ENCODE measurements around the gene RNF212. TPM values are rescaled to one million over a fixed set of nuclear protein-coding genes. Genes with fewer than 3 reads are reported as not detected.
A peak's percentile ranks its signal among the peaks of the same experiment; 100 is the strongest.

RNF212 gene
- polyA plus RNA-seq, 1 donor from 2014 or later, result 0.68 TPM

GRCh38 chr4:1024882-1025545 lies 88.3 kb downstream of the RNF212 start:
- peak overlapping the region in 1 of 3 donors; percentile 50 for H3K27ac Mint-ChIP-seq
- H3K4me3 Mint-ChIP-seq, result peak overlapping the region in 2 of 4 donors; percentile 27 to 68
- H3K9me3 Mint-ChIP-seq, result no peaks in the 10 kb centered on the region
- no peaks in the 10 kb centered on the region for H3K27me3 Mint-ChIP-seq
- H3K4me1 Mint-ChIP-seq, result peaks cover 0 to 14% (median 11%) of the 10 kb centered on the region in 3 donors
- H3K36me3 Mint-ChIP-seq, result no peaks in the 10 kb centered on the region

- peak overlapping the region in 2 of 3 donors; percentile 71 to 80 for H3K27ac Mint-ChIP-seq
- H3K36me3 Mint-ChIP-seq, result no peaks in the 10 kb centered on the region
- no peak overlapping the region for H3K4me3 Mint-ChIP-seq
- no peaks in the 10 kb centered on the region for H3K27me3 Mint-ChIP-seq
- H3K9me3 Mint-ChIP-seq, result no peaks in the 10 kb centered on the region
- H3K4me1 Mint-ChIP-seq, result peaks cover 0 to 14% (median 11%) of the 10 kb centered on the region in 3 donors
Observed at GRCh38 chr4:1023895-1024740, 89.2 kb downstream of the RNF212 start.

GRCh38 chr4:1023075-1023640 lies 90.2 kb downstream of the RNF212 start:
- Mint-ChIP-seq H3K4me1 (peaks cover 0 to 14% (median 11%) of the 10 kb centered on the region in 3 donors), H3K4me3 (no peak overlapping the region), H3K9me3 (no peaks in the 10 kb centered on the region), H3K27ac (peak overlapping the region in 1 of 3 donors; percentile 80), H3K36me3 (no peaks in the 10 kb centered on the region), H3K27me3 (no peaks in the 10 kb centered on the region)

GRCh38 chr4:1022739-1023066 lies 90.7 kb downstream of the RNF212 start:
- no peak overlapping the region for H3K27ac Mint-ChIP-seq

GRCh38 chr4:1022051-1022738 lies 91.2 kb downstream of the RNF212 start:
- no peaks in the 10 kb centered on the region for H3K9me3 Mint-ChIP-seq
- peak overlapping the region in 3 of 4 donors; percentile 30 to 85 (median 39) for H3K4me3 Mint-ChIP-seq
- peak overlapping the region in 2 of 3 donors; percentile 81 to 97 for H3K27ac Mint-ChIP-seq
- H3K36me3 Mint-ChIP-seq, result no peaks in the 10 kb centered on the region
- no peaks in the 10 kb centered on the region for H3K27me3 Mint-ChIP-seq
- peaks cover 0 to 14% (median 11%) of the 10 kb centered on the region in 3 donors for H3K4me1 Mint-ChIP-seq

More at GRCh38 chr4:1022739-1023066, 90.7 kb downstream of the RNF212 start:
- H3K27me3 Mint-ChIP-seq, result no peaks in the 10 kb centered on the region
- no peaks in the 10 kb centered on the region for H3K9me3 Mint-ChIP-seq
- H3K4me3 Mint-ChIP-seq, result no peak overlapping the region
- no peaks in the 10 kb centered on the region for H3K36me3 Mint-ChIP-seq
- H3K4me1 Mint-ChIP-seq, result peaks cover 0 to 14% (median 11%) of the 10 kb centered on the region in 3 donors

Other genes with a start within 250 kb of the RNF212 start
- 74.7 TPM for gene GAK, start 181.2 kb downstream of the RNF212 start, polyA plus RNA-seq
- 20.0 TPM for gene TMEM175, start 181.1 kb downstream of the RNF212 start, polyA plus RNA-seq
- gene DGKQ, start 140.0 kb downstream of the RNF212 start, polyA plus RNA-seq, result 3.5 TPM
- 8.5 TPM for gene IDUA, start 126.5 kb downstream of the RNF212 start, polyA plus RNA-seq
- 0.70 TPM for gene SLC26A1, start 120.2 kb downstream of the RNF212 start, polyA plus RNA-seq
- 0.93 TPM for gene FGFRL1, start 101.9 kb downstream of the RNF212 start, polyA plus RNA-seq
- gene SPON2, start 59.0 kb upstream of the RNF212 start, polyA plus RNA-seq, result 8.6 TPM
- 36.5 TPM for gene CTBP1, start 135.6 kb upstream of the RNF212 start, polyA plus RNA-seq
- 67.1 TPM for gene MAEA, start 176.3 kb upstream of the RNF212 start, polyA plus RNA-seq
- 9.5 TPM for gene UVSSA, start 233.6 kb upstream of the RNF212 start, polyA plus RNA-seq

Measured in IgD-negative memory B cell (primary cell).